Activated CD8-positive, alpha-beta memory T cell treated with anti-CD3 and anti-CD28 coated beads, Interleukin-2, amount 50 U/mL, for 1 hour (primary cell): Measurements from ENCODE around the gene PAPPA.

Experiments used
- DNase-seq: peaks from one replicate; pipeline ENCODE4 v3.0.0-alpha.2; 2020; ENCODE audit errors: extremely low read depth

PAPPA gene

DNA sequence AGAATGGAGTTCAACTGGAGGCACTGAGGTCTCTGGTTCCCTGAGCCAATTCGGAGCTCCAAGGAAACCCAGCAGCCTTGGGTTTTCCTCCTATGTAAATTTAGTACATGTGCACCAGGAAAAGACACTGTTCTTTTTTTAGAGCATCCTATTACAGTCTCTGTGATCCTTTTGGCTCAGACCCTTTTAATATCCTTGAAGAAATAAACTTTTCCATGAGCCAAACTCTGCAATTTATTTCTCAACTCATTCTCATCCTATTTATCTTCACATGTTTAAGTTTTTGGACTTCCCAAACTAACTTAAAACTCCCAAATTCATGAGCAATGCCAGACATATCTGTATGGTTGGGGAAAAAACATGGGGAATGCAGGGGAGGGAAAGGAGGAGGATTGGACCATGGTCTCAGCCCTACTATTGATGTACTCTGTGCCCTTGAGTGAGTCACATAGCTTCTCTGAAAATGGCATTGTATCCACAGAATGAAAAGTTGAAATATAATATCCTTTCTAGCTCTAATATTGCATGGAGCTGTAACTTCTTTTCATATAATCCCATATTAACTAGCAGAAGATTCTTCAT lies 76.6 kb downstream of the PAPPA start:
- no peak for DNase-seq

DNA sequence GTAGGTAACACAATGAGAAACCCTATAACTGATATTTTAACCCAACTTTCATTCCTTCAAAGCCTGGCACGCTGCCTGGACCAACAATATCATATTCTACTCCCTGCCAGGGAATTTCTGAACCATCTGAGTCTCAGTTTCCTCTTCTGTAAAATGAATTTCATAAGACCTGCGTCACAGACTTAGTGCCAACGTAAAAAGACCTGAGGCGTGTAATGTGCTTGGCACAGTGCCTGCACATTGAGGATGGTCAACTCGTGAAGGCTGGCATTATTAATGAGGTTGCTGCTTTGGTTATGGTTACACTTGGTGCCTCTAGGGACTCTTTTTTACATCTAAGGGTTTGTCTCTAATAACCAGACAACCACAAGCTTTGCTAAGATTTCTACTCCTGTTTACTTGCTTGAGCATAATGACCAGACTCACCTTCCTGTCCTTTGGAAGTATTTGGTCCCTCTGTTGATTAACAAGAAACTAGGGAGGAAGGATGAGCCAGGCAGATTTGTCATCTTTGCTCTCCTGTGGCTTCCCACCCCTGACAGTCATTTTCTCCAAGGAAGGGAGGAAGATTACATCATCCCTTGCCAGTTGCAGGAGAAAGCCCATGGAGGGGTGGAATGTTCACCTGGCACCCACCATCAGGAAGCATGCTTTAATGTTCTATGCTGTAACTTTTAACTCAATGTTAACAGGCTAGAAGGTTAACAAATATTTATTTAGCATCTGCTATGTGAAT lies 79.0 kb downstream of the PAPPA start:
- no peak for DNase-seq

DNA sequence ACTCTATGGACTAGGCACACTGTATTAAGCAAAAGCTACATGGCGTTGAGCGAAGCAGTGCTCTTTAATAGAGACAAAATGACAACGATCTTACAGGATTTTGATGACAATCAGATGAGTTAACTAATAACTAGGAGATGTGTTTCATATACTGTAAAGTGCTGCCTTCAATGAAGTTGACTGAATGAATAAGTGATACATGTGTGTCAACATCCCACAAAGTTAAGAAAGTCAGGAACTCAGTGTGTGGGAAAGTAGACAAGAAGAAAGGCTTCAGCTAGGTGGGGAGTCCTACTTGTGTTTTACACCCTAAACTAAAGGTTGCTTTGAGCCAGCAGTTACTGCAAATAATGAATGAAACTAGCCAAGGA lies 79.6 kb downstream of the PAPPA start:
- no peak for DNase-seq

DNA sequence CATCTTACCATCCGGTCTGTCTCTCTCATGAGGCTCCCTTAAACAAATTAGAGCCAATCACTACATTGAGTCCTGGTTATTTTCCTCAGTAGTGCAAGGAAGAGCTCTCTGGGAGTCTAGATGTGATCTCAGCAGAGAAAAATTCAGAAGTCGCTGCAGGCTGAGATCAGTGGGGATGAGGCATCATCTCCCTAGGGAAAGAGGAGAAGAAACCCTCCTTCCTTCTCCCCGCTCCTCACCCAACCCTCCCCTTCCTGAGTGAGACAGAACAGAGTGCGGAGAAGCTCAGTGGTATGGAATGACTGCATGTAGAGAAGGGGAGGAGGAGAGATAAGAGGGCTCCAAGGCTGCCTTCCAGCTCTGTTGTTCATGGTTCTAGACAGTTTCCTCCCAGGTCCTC lies 80.5 kb downstream of the PAPPA start:
- no peak for DNase-seq

DNA sequence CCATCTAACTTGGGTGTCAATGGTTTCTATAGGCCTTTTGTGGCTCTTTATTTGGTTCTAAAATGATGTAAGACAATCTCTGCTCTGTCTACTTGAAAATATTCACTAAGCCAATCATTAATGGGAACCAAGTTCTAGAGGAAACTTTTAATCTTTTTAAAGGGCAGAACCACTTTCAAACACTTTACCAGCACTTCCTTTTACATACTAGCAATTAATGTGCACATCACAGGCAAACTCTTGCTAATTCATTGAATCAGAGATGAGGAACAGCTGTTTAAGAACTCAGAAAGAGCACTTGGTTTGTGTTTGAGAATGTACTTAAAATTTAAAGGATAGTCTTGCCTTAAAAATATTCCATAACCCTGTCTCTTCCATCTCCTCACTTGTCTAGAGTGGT lies 83.4 kb downstream of the PAPPA start:
- DNase-seq: no peak

DNA sequence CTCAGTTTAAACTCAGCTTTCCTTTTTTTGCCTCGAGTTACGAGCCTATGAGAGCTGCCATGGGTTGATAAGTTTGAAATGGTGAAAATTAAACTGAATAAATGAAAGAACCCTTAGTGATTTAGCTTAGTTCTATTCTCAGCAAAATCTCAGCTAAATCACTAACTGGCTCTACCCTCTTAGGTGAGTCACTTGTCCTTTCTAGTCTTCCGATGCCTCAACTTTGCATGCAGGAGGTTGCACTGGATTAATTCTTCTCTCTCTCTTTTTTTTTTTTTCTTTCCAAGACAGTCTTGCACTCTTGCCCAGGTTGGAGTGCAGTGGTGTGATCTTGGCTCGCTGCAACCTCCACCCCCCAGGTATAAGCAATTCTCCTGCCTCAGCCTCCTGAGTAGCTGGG lies 83.9 kb downstream of the PAPPA start:
- no peak for DNase-seq

DNA sequence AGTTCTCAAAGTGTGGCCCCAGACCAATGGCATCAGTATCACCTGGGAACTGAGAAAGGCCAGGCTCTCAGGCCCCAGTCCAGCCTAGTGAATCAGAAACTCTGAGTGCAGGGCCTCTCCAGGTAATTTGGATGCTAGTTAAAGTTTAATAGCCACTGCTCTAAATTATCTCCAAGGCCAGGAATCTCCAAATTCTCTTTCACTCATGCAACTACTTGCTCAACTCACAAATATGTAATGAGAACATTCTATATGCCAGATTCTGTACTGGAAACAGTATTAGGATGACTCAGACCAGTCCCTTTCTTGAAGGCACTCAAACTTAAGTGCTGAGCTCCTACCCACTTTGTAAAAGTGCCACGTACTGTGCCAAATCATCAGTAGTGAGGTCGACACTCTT lies 84.6 kb downstream of the PAPPA start:
- DNase-seq: no peak

DNA sequence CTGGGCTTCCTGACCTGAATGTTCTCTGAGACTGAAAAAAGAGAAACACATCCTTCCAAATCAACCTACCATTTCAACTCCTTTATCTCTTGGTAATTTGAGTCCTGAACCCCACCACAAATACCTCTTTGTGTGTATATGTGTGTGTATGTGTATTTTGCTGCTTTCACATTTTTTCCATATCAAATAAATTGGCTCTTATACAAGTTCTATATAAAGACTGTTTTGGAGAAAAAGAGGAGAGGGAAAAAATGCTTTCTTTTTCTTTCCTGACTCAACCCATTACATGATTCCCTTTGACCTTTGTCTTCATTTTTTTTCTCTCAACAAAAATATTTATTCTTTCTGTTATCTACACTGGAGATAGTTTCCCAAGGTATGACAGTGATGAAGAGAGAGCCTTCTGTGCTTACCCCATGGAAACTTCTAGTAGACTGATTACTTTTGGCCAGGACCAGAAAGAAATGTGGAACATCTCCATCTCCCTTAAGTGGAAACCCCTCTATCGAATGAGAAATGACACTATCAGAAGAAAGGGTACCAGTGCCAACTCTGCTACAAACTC lies 85.3 kb downstream of the PAPPA start:
- no peak for DNase-seq

DNA sequence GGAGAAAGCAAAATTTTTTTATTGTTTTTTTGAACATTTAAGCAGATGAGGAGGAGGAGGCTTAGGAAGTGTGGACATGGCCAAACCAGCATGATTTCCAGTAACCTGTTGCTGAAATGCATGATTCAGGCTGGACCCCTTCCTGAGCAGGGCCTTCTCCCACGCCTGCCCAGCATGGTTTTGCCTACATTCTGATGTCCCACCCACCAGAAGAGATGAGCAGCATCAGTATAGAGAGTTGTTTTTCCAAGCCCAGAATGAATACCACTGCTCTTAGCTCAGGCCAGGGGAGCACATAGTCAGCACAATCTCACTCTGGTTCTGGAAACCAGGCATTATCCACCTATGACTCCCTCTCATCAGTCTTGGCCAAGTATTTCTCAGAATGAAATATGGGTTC lies 90.1 kb downstream of the PAPPA start:
- DNase-seq: no peak

DNA sequence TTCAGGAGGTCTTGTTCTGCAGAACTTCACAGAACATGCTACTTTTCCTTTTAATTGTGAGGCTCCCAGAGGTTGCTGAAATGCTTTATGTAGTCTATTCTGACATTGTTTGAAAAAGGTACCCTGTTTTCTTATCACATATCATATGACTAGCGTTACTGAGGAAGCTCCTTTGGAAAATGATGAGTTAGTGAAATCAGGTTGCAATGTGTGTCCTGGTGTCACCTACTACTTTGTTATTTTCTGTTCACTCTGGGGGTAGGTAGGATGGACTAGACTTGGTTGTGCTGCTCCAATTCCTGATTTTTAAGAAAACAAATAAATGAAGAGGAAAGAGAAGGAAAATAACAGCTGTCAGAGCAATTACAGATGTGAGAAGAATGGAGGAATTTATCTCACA lies 93.7 kb downstream of the PAPPA start:
- no peak for DNase-seq

DNA sequence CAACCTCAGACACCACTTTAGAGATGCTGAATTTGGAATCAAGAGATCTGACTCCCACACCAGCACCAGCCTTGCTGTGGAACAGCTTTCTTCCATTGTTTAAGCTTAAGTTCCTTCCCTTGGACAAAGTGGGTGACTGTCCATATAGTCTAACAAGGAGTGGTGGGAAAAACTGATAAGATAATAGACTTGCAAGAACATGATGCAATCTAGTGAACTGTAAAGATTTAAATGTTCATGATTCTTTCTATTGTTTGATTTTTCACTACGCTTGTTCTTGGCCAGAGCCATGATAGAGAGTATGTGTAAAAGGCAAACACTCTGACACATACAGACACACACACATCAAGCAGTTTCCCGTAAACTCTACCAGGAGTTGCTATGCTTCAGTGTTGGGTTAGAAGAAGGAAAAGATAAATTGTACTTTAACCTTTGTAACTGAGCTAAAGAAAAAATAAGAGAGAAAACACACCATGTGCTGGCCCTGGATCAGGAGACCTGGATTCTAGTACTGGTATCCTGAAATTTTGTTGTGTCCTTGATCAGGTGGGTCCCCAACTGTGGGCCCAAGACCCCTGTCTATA lies 94.3 kb downstream of the PAPPA start:
- no peak for DNase-seq

DNA sequence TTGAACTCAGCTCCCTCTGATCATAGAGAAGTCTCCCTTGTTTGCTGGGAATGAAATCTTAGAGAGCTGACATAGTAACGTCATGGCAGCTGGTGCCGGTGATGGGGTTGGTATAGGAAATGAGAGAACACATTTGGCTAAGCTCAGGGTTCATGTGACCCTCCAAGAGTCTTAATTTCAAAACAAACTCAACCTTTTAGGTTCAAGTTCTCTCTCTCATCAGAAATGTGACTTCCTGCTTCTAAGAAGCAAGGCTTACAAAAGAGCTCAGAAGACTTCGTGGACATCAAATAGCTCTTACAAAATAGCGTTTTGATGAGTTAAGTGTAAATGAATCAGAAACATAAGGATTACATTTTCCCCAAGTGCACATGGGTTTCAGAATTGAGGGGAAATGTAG lies 97.3 kb downstream of the PAPPA start:
- DNase-seq: no peak

DNA sequence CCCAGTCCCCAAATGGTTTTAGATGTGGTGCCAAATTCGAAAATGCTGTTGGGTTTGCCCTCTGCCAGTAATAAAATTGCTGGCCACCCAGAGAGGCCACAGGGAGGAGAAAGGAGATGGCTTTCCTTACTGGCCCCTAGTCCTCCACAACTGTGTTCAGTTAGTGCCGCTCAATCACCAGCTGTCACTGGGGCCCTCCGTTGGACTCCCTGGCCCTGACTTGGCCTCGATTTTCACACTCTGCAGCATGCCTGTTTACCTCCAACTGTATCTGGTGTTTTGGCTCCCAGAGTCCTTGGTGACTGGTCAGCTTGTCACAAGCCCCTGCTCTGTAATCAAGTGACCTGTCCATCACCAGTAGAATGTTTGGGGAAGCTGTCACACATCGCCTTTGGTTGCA lies 97.8 kb downstream of the PAPPA start:
- no peak for DNase-seq

DNA sequence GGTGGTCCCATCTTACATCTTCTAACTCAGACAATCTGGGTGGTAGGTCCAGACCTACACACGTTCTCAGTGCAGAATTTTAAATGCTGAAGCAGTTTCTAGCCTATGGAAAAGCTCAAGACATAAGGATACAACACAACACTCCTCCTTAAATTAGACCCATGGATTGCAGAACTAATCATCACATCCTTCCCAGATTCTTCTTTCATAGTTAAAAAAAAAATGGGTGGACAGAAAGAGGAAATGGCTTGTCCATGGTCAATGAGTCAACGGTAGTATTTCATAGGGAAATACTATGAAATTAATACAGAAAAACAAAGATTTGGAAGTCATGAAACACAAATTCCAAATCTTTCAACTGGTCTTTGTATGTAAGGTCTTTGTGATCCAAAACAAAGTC lies 106.9 kb downstream of the PAPPA start:
- DNase-seq: no peak

DNA sequence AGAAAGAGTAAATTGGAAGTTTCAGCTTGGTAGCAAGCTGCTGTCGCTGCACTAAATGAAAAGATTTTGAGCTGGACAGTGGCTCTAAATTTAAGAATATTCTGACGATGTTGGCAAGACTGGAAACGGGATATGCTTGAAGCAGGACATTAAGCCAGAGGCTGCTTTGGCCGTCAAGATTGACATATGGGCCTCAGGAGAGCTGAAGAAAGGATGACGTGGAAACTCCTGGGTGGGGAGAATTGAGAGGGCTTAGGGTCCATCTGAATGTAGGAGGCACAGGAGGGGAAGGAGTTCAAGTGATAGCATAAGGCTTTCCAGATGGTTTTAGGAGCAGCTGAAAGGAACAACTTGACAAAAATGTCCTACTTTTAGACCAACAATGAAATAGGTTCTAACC lies 108.9 kb downstream of the PAPPA start:
- no peak for DNase-seq

DNA sequence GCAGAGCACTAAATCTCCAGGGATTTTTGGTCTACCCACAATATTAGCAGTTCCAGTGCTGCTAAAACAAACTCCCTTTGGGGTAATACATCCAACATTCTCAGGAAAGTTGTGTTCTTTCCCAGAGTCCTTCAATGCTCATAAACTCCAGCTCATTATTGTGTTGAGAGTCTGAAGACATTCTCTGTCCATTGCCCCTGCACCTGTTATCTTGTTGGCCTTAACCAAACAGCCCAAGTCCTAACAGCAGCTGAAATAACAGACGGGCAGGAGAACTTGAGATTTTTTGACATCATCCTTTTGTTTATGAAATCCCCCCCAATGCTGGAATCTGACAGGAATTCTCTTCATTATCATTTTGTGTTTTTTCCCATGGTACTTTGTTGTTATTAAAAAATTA lies 110.8 kb downstream of the PAPPA start:
- DNase-seq: no peak

DNA sequence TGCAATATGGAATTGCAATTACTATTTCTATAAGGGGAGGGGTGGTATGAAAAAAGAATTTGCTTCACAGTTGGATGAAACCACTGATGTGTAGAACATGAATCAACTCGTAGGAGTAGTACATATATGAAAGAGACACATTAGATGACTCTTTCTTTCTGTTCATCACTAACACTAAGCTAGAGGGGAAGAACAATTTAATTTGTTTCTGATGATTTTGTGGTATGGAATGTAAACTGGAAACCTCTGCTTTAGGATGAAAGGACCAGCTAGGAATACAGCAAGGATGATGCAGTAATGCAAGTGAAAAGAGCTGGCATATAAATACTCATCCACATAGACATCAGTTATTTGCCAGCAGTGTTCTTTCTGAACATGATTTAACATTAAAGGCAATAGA lies 113.4 kb downstream of the PAPPA start:
- DNase-seq: no peak

DNA sequence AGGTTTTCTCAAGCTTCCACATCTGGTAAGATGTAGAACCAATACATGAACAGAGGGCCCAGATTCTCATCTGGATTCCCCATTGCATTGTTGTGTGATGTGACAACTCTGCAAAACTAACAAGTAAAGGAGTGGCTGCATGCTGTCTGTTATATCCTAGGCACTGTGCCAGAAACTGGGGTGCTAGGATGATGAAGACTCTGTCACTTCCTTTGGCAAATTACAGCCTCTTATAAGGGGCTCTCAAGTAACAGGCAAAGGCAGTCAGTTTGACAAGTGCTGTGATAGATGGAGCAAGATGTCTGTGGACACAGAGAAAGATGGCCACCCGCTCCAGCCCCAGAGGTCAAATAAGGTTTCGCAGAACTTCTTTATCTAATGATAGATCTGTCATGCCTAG lies 115.7 kb downstream of the PAPPA start:
- no peak for DNase-seq

DNA sequence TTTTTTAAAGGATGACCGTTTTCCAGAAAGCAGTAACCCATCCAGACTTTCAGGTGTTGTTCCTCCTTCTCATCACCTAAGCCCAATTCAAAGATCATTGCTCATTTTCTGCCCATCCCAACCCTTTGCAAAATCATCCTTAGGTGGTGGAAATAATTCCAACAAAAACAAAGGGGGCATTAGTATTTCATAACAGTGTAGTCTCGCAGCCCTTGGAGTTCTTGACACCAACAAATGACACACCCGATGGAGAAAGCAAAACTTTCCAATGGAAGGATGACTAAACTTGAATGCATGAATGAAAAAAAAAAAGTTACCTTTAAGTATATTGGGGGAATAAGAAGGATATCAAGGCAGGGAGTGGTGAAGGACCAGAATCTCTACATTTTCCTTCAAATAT lies 117.0 kb downstream of the PAPPA start:
- DNase-seq: no peak

DNA sequence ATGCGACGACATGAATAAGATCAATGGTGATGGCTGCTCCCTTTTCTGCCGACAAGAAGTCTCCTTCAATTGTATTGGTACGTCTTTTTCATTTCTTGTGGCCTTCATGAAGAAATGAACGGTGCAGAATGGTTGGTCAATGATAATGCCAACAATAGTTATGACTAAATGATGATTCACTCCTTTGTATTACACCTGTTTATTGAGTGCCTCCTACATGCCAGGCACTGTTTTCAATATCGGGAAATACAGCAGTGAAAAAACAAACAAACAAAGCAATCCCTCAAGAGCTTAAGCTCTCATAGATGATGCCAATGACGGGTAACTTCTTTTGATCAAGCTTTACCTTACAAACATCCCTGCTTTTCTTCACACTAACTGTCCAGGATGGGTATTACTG lies 117.7 kb downstream of the PAPPA start:
- no peak for DNase-seq

DNA sequence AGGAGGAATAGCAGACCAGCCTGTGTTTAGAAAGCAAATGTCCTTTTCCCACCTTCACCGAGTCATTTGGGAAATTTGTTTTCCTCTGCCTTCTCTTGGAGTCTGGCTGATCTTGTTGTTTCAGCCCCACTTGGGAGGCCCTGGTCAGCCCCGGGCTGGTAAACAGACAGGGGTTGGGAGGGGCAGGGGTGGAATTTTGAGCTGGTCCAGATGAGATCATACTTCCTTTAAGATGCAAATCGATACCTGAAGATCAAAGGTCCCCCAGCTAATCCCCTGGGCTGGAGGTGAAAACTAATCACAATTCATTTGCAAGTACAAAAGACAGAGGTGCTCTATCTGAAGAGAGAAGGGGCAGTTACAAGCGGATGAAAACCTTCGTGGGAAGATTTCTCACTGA lies 118.4 kb downstream of the PAPPA start:
- no peak for DNase-seq

DNA sequence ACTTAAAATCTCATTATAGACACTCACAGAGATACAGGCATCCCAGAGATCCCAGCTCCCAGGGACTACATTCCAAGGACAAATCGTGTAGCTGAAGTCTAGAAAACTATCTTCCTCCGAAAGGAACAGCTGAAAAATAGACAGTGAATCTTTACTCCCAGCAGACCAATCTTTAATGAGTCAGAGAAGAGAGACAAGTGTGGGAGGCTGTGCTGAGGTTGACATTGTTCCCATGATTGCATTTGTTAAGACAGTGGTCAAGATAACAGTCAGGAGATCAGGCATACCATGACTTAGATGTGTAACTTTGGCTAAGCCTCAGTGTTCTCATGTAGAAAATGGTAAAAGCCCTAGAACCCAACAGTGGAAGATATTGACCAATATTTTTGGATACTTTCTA lies 120.7 kb downstream of the PAPPA start:
- no peak for DNase-seq

DNA sequence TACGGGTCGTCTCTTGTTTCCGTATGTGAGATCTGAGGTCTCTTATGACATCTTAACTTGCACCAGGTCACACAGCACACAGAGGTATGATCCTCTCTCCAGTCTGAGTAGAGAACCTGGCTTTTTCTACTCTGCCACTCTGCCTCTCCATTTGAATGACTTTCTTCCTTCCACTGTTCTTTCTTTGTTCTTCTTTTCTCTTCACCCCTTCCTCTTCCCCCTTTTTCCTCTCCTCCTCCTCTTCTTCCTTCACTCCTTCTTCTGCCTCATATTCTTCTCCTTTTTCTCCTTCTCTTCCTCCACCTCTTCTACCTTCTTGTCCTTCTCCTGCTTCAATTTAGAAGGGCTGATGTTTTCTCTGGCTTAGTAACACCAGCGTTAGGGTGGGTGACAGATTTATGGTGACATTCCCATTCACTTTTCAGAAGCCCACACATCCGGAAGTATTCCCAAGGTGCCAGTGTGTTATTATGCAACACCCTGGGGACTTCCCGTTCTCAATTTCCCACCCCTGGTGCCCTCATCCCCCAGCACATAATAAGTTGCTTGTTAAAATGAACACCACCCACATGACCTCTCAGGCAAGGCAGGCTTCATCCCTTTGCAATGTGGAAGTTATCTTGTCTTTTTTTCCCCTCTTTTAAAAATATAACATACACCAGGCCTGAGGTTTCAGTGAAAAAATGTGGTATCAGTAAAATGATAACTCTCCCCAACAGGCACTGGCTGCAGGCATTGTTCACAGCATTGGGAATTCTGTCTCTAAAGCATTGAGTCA lies 122.0 kb downstream of the PAPPA start:
- no peak for DNase-seq
